G401.6 (cell line): ENCODE measurements around the gene GDAP2.
A peak's percentile ranks its signal among the peaks of the same experiment; 100 is the strongest.
"Not testable (repeated sequence)": the region's sequence is repeated elsewhere in the genome, so short reads cannot be mapped to it uniquely, and the experiment has no call there.

Experiments
- FAIRE-seq: peaks from 2 replicates; lab custom pipeline; 2012; peaks lifted over from hg19 to GRCh38; lab: Jason Lieb, UNC

The GDAP2 gene

DNA sequence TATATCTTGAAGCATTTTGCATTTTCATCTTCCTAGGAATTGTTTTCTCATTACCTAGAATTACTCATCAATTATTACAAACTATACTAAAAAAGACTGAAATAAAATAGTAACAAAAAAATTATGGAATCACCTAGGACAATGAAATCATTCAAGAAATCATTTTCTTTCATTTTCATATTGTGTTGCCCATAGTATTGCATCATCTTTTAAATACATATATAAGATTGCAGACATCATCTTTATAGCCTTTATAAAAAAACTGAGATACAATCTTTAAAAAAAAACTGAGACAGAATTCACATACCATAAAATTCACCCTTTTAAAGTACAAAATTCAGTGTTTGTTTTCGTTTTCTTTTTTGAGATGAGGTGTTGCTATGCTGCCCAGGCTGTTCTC lies 29.6 kb downstream of the GDAP2 start:
- peak; percentile 30 for FAIRE-seq

DNA sequence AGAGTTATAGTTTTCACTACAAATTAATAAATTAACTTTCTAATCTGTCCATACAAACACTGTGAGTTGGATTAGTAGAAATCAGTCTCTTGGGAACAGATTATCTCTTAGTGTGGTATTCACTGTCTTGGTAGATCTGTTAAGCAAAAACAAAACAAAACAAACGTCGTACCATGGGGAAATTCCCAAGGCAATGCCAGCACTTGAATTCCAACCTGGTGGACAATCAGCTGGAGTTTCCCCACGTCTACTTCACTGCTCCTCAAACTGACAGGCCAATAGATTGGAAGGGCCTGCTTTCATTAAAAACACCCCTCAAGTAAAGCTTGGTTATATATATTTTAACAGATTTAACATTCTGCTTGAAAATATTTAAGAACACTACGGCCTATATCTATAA lies 31.9 kb downstream of the GDAP2 start:
- no peak for FAIRE-seq

DNA sequence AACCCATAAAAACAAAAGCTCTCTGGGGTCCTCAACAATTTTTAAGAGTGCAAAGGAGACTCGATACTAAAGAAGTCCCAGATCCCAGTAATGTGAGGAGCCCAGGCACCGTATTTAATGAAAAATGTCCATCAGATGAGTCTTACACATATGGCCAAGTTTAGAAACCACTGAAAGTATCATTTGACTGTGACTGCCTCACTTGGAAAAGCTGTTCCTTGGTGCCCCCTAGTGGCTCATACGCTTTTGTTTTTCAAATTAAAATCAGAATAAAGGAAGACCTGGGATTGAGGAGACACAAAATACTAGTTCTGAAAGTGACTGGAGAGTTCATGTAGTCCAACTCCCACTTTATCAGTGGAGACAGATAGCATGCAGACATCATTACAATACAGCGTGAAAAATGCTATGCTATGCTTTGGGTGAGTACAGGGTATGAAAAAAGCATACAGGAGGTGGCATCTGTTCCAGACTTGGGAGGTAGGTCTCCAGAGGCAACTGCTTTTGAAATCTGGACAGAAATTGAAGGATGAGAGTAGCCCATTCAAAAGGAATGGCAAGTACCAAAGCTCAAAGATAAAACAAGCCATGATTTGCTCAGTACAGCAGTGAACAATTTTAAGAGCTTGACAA lies 33.8 kb downstream of the GDAP2 start:
- peak; percentile 92 for FAIRE-seq

DNA sequence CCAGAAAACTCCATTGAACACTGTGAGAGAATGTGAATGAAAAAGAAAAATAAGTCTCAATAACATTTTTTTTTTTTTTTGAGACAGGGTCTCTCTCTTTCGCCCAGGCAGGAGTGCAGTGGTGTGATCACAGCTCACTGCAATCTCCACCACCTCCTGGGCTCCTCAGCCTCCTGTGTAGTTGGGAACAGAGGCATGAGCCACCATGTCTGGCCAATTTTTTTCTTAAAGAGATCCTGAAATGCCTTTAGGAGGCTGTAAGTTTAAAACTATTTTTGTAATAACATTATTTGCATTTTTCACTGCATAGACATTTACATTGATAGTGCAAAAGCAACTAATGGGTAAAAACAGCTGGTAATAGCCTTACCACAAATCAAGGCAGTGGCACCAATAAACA lies 35.3 kb downstream of the GDAP2 start:
- no peak for FAIRE-seq

DNA sequence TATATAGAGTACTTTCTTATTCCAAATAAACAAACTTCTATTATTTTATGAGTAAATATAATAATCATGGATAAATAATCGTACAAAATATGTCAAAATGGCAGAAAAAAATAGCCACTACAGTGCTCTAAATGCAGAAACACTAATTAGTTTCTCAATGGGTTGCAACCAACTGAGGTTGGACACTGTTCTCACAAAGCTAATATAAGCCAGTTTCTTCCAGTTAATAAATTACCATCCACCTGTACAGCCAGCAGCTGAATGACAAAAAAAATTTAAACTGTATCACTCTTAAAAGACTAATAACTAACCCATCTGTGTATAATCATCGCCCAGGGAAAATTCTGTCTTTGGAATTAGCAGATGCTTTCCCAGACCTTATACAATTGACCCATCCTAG lies 36.9 kb downstream of the GDAP2 start:
- FAIRE-seq: no peak

DNA sequence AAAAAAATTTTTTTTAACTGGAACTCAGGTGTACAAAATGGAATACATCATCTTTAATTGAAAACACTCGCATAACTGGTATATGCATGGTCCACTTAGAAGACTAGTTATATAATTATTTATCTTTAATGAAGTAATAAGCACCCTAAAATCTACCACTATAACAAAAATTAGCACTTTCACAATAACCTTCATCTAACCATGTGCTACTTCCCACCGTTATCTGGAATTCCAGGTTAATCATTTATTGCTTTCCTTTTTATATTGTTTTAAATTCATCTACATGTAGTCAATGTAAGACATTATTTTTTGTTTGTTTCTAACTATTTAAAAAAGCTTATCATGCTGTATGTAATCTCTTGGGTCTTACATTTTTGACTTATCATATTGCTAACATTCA lies 39.0 kb downstream of the GDAP2 start:
- FAIRE-seq: no peak

DNA sequence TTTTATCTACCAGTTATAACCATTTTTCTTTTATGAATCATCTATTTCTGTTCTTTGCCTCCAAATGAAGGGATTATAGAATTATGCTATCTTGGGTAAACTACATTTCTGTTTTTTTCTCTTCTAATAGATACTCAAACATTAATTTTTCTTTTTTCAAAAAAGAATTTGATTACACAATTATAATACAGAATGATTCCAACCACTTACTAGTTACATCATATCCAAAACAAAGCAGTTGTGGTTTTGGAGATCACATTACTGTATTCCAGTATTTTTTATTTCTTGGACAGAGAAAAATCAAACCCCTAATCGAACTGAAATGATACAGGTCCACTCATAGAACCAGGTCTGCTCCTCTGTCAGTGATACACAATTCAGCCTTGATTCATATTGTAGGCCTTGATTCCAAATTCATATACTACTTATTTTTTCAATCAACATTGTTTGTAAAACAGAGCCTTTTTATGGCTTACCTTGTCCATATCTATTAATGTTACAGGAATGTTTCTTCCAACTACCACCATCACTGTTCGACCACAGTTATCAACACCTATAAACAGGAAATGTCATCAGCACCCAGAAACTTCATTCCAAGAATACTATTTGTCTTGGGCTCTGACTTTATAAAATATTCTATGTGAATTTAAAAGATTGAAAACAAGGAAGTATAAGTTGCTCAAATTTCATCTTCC lies 43.2 kb downstream of the GDAP2 start:
- FAIRE-seq: no peak

DNA sequence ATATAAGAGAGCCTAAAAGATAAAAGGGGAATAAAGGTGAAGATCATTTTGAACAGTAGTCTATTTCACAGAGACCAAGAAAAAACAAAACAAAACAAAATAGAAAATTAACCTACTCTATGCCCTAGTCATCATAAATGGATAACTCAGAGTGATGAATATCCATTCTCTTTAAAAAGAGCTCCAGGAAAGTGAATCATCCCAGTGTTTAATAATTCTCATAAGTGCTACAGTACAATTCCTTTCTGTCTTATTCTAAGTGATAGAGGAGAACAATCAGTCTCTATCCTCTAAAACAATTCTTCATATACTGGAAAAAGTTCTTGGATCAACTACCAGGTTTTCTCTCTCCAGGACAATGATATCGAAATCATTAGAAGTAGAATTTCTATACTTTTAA lies 45.8 kb downstream of the GDAP2 start:
- no peak for FAIRE-seq

DNA sequence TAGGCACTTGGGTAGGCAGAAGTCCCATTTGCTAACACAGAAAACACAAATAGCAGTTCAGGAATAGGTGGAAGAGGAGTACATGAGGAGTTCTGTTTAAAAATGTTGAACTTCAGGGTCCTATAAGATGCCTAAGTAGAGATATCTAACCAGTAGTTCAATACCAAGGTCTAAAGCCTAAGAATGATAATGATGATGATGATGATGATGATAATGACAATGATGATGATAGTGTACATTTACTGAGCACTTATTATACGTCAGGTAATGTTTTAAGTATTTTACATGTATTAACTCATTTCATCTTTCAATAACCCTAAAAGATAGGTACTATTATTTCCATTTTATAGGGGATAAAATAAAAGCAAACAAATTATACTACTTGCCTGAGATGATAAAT lies 50.1 kb downstream of the GDAP2 start:
- no peak for FAIRE-seq

DNA sequence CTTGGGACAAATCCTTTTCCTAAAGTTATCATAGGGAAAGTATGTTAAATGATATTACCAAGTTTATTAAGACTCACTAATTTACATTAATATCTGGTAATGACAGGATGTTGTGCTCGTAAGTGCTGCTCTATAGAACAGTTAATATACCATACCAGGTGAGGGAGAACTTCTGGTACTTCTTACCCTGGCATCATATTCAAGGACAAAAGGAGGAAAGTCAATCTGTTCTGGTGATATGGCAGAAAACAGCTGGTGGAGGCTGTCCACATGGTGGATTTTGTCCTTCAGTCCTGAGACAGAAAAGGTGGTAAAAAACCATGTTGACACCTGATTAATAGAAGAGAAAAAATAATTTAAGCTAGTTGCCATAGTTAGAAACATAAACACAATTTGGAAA lies 51.6 kb downstream of the GDAP2 start:
- FAIRE-seq: no peak

DNA sequence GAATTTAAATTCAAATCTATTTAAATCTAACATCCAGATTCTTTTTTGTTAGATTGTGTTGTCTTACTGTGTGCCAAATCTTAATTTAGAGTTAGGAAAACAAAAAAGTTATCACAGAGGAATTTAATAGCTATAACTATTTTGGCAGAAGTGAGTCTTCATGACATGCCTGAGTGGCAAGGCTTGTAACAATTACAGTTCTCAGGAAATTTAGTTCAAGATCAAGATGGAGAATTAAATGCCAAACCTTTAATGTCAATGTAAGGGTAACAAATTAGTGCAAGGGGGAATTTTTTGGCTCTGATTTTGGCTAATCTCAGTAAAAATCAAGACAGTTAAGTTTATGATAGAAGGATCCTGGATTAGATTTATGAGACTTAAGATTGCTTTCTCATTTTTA lies 58.4 kb downstream of the GDAP2 start:
- FAIRE-seq: no peak

DNA sequence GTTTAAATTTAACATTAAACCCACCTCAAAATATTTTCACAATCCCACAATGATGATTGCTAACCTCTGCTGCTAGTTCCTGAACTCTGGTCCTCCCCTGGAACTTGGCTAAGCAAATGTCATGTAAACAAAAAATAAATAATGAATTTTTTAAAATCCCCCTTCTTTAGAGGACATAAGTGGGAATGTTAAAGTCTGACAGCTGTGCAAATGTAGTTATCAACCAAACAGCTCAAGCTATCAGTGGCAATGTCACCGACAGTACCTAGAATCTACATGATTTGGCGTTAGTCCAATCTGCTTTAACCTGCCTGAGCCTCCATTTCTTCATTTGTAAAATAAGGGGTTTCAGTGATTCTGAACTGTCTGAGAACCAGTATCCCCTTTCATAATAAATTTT lies 67.7 kb downstream of the GDAP2 start:
- no peak for FAIRE-seq

DNA sequence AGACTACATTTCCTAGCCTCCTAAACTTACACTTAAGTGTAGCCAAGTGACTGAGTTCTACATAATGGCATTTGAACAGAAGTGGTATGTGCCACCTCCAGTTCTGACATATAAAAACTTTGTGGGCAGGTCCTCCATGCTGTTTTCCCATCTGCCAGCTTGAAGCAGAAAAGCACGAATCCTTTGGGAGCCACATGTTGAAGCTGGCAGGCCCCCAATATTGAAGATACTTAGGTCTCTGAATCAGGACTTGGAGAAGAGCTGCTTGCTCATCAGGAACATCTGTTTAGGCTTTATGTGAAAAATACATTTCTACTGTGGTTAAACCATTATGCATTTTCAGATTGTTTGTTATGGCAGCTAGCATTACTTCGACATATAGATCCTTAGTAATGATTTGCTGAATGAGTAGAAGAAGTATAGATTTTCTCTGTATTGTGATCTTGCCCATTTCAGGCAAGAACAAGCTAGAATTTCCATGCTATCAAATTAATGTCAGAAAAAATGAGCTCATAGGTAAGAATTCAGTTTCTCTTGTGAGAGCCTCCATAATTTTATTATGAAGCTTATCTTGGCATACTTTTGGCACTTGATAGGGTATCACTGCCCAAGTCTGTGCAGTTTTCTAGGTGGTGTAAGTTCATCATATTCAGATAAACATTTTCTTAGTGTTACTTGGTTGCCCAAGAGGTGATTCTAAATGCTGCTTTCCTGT lies 68.4 kb downstream of the GDAP2 start:
- FAIRE-seq: no peak

DNA sequence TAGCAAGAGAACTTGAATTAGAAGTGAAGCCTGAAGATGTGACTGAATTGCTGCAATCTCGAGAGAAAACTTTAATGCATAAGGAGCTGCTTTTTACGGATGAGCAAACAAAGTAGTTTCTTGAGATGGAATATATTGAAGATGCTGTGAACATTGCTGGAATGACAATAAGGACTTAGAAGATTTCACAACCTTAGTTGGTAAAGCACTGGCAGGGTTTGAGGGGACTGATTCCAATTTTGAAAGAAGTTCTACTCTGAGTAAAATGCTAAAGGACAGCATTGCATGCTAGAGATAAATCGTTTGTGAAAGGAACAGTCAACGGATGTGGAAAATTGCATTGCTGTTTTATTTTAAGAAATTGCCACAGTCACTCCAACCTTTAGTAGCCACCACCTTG lies 69.5 kb downstream of the GDAP2 start:
- FAIRE-seq: no peak

DNA sequence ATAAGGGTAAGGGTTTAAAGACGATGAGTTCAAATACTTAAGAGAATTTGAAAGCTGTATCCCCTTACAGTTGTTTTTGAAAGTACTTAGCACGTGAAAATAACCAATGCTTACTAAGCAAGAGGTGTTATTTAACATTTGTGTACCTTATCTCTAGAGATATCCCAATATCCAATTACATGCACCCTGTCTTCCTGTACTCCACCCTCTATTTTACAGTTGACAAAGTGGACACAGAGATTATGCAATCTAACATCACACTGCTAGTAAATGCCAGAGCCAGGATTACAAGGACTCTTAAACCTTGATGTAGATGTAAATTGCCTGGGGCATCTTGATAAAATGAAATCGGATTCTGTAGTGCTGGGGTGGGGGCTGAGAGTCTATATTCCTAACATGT lies 72.0 kb downstream of the GDAP2 start:
- FAIRE-seq: no peak

DNA sequence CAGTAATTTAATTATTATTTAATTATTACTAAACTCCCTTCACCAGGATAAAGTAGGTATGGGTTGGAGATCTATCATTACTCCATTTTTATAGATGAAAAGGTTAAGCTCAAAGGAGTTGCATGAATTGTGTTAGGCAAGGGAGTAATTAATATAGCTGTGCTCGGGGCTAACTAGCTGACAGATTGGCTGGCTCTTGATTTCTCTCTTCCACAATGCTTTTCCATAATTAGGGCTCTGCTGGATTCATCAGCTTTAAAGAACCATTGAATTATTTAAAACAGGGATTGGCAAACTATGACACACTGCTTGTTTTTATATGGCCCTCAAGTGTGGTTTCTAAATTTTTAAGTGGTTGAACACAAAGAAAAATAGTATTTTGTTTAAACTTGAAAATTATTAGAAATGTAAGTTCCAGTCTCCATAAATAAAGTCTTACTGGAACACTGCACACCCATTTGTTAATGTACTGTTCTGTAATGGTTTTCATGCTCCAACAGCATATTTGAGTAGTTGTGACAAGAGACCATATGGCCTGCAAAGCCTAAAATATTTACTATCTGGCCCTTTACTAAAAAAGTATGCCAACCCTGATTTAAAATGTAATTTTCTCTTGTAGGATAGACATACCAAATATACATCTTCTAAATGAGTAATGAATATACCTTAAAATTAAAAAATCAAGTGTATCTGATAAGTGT lies 76.4 kb downstream of the GDAP2 start:
- no peak for FAIRE-seq

DNA sequence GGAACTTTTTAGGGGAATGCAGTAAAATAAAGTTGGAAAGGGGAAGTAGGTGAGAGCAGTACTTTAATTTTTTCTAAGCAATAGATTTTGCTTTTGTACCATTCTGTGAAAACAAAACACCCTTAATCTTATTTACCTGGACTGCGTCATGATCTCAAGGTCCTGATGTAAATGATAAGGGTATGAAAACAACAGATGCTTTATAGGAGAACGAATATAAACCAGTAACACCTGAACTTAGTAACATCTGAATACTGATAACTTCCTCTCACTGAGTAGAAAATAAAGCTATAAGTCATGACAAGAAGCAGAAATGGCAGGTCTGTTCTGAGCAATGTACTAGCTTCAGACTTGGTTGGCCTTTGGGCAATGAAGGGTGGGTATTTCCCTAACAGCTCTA lies 77.7 kb downstream of the GDAP2 start:
- no peak for FAIRE-seq

DNA sequence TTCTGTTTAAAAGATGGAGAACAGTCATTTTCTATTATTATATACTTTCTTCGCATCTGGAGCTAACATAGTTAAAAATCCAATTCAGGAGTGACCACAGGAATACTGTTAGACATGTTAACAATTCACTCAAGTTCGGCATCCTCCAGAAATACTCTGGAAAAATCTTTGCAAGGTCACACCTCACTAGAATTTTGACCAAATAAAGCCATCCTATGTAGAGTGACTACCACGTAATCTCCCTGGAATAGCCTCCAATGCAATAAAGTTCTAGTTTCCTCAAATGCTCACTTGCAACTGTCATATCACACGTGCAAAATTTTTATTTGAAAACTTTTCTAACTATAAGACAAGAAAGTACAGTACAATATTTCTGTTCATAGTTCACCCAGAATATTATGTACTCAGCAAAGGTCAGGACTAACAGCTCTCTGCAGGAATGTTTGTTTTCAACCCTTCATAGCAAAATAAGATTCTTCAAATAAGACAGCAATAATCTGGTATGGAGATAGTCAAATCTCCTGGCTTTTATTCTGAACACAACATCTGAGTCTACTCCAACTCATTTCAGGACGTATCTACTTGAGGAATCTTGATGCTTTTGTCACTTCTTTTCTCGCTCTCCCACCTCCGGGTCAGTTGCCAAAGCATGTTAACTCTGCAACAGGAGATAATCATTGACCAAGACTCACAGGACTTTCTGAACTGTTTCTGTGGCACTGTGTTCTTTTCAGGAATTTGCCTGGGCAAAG lies 82.6 kb downstream of the GDAP2 start:
- no peak for FAIRE-seq

DNA sequence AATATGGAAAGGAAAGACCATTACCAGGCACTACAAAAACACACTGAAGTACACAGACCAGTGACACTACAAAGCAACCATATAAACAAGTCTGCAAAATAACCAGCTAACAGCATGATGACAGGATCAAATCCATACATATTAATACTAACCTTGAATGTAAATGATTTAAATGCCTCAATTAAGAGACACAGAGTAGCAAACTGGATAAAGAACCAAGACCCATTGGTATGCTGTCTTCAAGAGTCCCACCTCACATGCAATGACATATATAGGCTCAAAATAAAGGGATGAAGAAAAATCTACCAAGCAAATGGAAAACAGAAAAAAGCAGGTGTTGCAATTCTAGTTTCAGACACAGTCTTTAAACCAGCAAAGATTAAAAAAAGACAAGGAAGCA lies 84.9 kb downstream of the GDAP2 start:
- FAIRE-seq: not testable (repeated sequence)

DNA sequence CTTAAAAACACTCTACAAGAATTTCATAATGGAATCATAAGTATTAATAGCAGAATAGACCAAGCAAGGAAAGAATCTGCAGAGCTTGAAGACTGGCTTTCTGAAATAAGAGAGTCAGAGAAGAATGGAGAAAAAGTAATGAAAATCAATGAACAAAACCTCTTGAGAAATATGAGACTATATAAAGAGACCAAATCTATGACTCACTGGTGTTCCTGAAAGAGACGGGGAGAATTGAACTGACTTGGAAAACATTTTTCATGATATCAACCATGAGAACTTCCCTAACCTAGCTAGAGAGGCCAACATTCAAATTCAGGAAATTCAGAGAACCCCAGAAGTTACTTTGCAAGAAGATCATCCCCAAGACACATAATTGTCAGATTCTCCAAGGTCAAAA lies 85.6 kb downstream of the GDAP2 start:
- FAIRE-seq: no peak

DNA sequence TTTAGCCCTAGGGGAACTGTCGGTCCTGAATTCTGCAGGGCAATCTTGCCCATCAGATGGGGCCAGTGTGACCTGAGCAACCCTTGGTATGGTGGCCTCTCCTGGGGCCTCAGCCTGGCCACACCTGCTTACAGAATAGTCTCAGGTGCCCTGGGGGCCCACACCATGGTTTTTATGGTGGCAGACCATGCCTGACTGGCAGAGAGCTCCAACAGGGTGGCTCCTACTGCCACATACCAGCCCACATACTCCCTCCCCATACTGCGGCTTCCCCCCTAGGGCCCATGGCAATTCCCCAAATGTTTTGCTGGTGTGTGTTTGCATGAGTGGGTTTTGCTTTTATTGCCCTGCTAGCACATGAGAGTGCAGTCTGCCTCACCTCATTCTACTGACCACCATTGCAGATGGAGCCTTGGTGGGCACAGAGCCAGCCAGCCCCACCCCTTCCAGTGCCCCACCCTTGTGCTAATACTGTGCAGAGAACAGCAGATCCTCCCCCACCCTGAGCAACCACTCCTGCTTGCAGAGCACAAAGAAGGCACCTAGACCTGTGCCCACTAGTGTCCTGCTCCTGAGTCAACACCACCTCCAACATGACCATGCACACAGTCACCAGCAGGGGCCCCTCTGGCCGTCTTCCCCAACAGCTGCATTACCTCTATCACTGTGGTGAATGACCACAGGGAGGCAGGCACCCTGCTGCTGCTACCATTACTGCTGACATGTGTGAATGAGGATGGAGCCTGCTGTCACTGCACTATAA lies 86.8 kb downstream of the GDAP2 start:
- no peak for FAIRE-seq
